Muscle layer of colon (tissue), 2 donors: Measurements from ENCODE around the gene OCIAD2.
"Not testable (repeated sequence)": the region's sequence is repeated elsewhere in the genome, so short reads cannot be mapped to it uniquely, and the experiment has no call there.

Source experiments
- H3K27ac ChIP-seq: one replicate; pipeline ENCODE4 v1.7.0; 2013; ENCODE audit warnings: low read depth, mild to moderate bottlenecking, low read length, moderate library complexity
- H3K27me3 ChIP-seq, 2 donors: one replicate each; pipeline ENCODE4 v1.7.0; 2013; ENCODE audit warnings: low read length in 2 of 2, mild to moderate bottlenecking in 2 of 2; ENCODE audit not compliant: insufficient read depth in 2 of 2, control insufficient read depth in 1 of 2
- H3K36me3 ChIP-seq: one replicate; pipeline ENCODE4 v1.7.0; 2013; ENCODE audit warnings: mild to moderate bottlenecking, low read length; ENCODE audit not compliant: insufficient read depth
- H3K4me1 ChIP-seq: one replicate; pipeline ENCODE4 v1.7.0; 2013; ENCODE audit warnings: mild to moderate bottlenecking, low read length; ENCODE audit not compliant: insufficient read depth
- H3K4me3 ChIP-seq, 2 donors: one replicate each; pipeline ENCODE4 v1.7.0; 2013; ENCODE audit warnings: low read length in 2 of 2, low read depth in 1 of 2, mild to moderate bottlenecking in 1 of 2, moderate library complexity in 1 of 2
- H3K9ac ChIP-seq: one replicate; pipeline ENCODE4 v1.7.0; 2013; ENCODE audit warnings: low read length
- H3K9me3 ChIP-seq: one replicate; pipeline ENCODE4 v1.7.0; 2013; ENCODE audit warnings: mild to moderate bottlenecking, low read length
- donor health status: abdominal sarcoma.
- donor health status: Adenocarcinoma of cecum.

OCIAD2 gene

GRCh38 chr4:48881646-48882045, 24.9 kb downstream of the OCIAD2 start:
- not testable (repeated sequence) for H3K4me3 ChIP-seq, H3K27me3 ChIP-seq, H3K9ac ChIP-seq, H3K36me3 ChIP-seq, H3K4me1 ChIP-seq, H3K9me3 ChIP-seq, H3K27ac ChIP-seq

DNA sequence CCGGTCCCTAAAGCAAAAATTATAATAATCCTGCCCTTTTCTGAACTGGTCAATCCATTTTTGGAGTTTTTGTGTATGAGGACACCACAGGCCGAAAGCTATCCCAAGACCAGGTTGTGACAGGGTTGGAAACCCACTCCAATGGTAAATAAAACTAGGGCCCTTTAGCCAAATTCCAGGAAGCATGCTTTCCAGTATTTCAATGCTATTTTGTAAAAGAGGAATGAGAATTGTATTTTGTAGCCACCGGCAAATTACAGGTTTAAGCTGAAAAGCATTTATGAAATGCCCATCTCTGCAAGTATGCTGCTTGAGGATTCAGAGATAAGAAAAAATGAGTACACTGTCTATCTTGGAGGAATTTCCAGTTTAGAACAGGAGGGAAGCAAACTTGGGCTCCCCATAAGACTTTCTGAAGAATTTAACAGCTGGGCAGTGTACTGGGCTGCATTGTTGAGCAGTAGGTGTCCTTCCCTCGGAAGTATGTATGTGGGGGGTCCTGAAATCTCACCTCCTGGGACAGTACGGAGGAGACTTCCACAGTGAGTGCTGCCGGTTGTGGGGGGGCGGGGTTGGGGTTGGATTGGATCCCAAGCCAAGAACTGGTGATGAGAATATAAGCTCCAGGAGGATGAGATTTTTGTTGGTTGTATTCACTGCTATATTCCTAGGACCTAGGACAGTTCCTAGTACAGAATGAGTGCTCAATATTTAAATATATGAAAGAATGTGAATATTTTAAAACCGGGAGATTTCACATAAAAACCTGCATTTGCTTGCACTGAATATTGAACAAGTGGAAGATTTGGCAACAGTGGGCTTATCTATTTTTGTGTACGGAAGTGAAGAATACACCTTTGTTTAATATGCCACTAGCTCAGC, 26.8 kb downstream of the OCIAD2 start:
- no peaks in the 10 kb centered on the region for H3K36me3 ChIP-seq
- no peaks in the 10 kb centered on the region for H3K27me3 ChIP-seq
- H3K9me3 ChIP-seq: no peaks in the 10 kb centered on the region
- H3K9ac ChIP-seq: no peak overlapping the region
- H3K4me1 ChIP-seq: no peaks in the 10 kb centered on the region
- no peak overlapping the region for H3K4me3 ChIP-seq
- no peak overlapping the region for H3K27ac ChIP-seq

GRCh38 chr4:48877827-48878535, 28.6 kb downstream of the OCIAD2 start:
- no peak overlapping the region for H3K4me3 ChIP-seq
- H3K36me3 ChIP-seq: no peaks in the 10 kb centered on the region
- no peaks in the 10 kb centered on the region for H3K4me1 ChIP-seq
- no peaks in the 10 kb centered on the region for H3K27me3 ChIP-seq
- no peaks in the 10 kb centered on the region for H3K9me3 ChIP-seq
- H3K9ac ChIP-seq: no peak overlapping the region
- no peak overlapping the region for H3K27ac ChIP-seq

DNA sequence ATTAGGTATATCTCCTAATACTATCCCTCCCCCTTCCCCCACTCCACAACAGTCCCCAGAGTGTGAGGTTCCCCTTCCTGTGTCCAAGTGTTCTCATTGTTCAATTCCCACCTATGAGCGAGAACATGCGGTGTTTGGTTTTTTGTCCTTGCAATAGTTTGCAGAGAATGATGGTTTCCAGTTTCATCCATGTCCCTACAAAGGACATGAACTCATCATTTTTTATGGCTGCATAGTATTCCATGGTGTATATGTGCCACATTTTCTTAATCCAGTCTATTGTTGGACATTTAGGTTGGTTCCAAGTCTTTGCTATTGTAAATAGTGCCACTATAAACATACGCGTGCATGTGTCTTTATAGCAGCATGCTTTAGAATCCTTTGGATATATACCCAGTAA, 41.9 kb downstream of the OCIAD2 start:
- H3K9me3 ChIP-seq, H3K27me3 ChIP-seq, H3K36me3 ChIP-seq, H3K9ac ChIP-seq, H3K4me3 ChIP-seq, H3K4me1 ChIP-seq, H3K27ac ChIP-seq: not testable (repeated sequence)

DNA sequence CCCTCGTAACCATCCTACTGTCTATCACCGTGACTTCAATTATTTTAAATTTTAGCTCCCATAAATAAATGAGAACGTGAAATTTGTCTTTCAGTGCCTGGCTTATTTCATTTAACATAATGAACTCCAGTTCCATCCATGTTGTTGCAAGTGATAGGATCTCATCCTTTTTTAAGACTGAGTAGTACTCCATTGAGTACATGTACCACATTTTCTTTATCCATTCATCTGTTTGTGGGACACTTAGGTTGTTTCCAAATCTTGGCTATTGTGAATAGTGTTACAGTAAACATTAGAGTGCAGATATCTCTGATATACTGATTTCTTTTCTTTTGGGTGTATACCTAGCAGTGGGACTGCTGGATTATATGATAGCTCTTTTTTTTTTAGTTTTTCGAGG, 42.8 kb downstream of the OCIAD2 start:
- H3K4me3 ChIP-seq: no peak overlapping the region
- no peak overlapping the region for H3K9ac ChIP-seq
- H3K27me3 ChIP-seq: no peaks in the 10 kb centered on the region
- H3K9me3 ChIP-seq: no peaks in the 10 kb centered on the region
- peaks cover 18% of the 10 kb centered on the region for H3K36me3 ChIP-seq
- H3K4me1 ChIP-seq: no peaks in the 10 kb centered on the region
- H3K27ac ChIP-seq: no peak overlapping the region

GRCh38 chr4:48862661-48863060, 43.9 kb downstream of the OCIAD2 start:
- Histone ChIP-seq H3K36me3 (peaks cover 25% of the 10 kb centered on the region), H3K27ac (no peak overlapping the region), H3K27me3 (no peaks in the 10 kb centered on the region), H3K9me3 (no peaks in the 10 kb centered on the region), H3K4me1 (no peaks in the 10 kb centered on the region), H3K4me3 (no peak overlapping the region), H3K9ac (no peak overlapping the region)

- H3K4me1 ChIP-seq: no peaks in the 10 kb centered on the region
- no peaks in the 10 kb centered on the region for H3K9me3 ChIP-seq
- no peak overlapping the region for H3K9ac ChIP-seq
- H3K27me3 ChIP-seq: no peaks in the 10 kb centered on the region
- no peak overlapping the region for H3K27ac ChIP-seq
- H3K4me3 ChIP-seq: no peak overlapping the region
- peaks cover 25% of the 10 kb centered on the region for H3K36me3 ChIP-seq
Observed at GRCh38 chr4:48862038-48862437, 44.5 kb downstream of the OCIAD2 start.

DNA sequence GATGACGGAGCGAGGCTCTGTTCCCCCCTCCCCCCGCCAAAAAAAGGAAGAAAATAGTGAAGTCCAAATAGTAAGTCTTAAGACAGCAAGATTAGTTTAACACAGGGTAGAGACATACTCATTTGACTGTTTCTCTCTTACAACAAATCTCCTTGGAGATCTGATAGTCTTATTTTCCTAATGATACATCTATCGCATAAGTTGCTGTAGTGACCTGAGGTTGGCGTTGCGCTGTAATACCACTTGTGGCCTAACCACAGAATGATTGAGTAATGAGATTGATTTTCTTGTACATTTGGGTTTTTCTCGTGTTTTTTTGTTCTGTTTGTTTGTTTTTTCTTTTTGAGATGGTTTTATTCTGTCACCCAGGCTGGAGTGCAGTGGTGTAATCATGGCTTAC, 48.4 kb downstream of the OCIAD2 start:
- Histone ChIP-seq H3K4me1 (no peaks in the 10 kb centered on the region), H3K27ac (no peak overlapping the region), H3K27me3 (no peaks in the 10 kb centered on the region), H3K9me3 (no peaks in the 10 kb centered on the region), H3K9ac (no peak overlapping the region), H3K4me3 (no peak overlapping the region), H3K36me3 (peaks cover 25% of the 10 kb centered on the region)

DNA sequence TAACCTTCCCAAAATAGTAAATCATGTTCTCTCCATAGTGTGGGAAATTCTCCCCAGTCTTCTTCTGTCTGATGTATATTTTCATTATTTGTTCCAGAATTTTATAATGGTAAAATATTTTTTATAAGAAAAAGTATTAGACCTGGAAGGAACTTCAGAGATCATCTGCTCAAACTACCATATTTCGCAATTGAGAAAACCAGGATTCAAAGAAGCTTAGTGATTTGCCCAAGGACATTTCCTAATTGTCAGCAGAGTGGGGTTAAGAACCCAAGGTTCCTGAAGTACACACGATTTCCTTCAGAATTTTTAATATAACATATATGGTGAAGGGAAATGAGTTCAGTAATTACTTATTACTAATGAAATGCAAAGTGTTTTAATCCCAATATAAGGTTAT, 51.6 kb downstream of the OCIAD2 start:
- Histone ChIP-seq H3K27me3 (no peaks in the 10 kb centered on the region), H3K9ac (no peak overlapping the region), H3K27ac (no peak overlapping the region), H3K9me3 (no peaks in the 10 kb centered on the region), H3K4me3 (no peak overlapping the region), H3K4me1 (no peaks in the 10 kb centered on the region), H3K36me3 (peaks cover 36% of the 10 kb centered on the region)

- Histone ChIP-seq H3K27ac (no peak overlapping the region), H3K4me1 (no peaks in the 10 kb centered on the region), H3K4me3 (no peak overlapping the region), H3K36me3 (peaks cover 31% of the 10 kb centered on the region), H3K27me3 (no peaks in the 10 kb centered on the region), H3K9me3 (no peaks in the 10 kb centered on the region), H3K9ac (no peak overlapping the region)
Observed at GRCh38 chr4:48854395-48854683, 52.2 kb downstream of the OCIAD2 start.

DNA sequence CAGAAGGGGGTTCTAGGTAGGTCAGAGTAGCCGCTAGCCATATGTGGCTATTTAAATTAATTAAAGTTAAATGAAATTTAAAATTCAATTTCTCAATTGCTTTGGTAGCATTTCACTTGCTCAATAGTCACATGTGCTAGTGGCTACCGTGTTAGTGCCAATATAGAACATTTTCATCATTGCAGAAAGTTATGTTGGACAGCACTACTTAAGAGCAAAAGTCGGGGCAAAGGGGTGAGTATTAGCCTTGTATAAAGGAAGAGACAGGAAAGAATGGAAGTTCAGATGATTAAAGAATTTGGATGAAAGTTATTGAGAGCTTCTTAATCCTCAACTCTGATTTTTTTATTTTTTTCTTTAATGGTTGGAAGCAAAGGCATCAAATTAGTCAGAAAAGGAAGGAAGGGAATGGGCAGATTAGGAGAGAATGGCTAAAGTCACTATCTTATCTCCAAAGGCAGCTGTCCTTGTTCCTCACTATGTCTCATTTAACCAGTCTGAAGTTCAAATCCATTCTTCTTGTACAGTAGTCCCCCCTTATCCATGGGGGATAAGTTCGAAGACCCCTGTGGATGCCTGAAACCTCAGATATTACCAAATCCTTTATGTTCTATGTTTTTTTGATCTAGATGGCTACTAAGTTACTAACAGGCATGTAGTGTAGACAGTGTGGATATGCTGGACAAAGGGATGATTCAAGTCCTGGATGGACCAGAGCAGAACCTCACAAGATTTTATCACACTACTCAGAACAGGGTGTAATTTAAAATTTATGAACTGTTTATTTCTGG, 52.8 kb downstream of the OCIAD2 start:
- Histone ChIP-seq H3K36me3 (peaks cover 26% of the 10 kb centered on the region), H3K9me3 (no peaks in the 10 kb centered on the region), H3K27ac (no peak overlapping the region), H3K27me3 (no peaks in the 10 kb centered on the region), H3K4me1 (no peaks in the 10 kb centered on the region), H3K9ac (no peak overlapping the region), H3K4me3 (no peak overlapping the region)
